NB4 (cell line): ENCODE data around the gene MACROD2.

ENCODE experiments used
- DNase-seq: peaks from one replicate; pipeline ENCODE4 v3.0.0; 2010; ENCODE audit warnings: low read depth
- H3K4me3 ChIP-seq: one replicate; pipeline ENCODE4 v1.5.1; 2011; ENCODE audit warnings: mild to moderate bottlenecking, low read depth, low read length, moderate library complexity
- MYC ChIP-seq: IDR thresholded peaks from 2 replicates; pipeline ENCODE4 v1.6.1; 2011; ENCODE audit warnings: low read depth, low read length
- POLR2A ChIP-seq: IDR thresholded peaks from 2 replicates; pipeline ENCODE4 v1.6.1; 2011; ENCODE audit warnings: mild to moderate bottlenecking; ENCODE audit not compliant: insufficient read length; ENCODE audit errors: extremely low read depth
- TF ChIP-seq, protein P1 (sequence below): IDR thresholded peaks from one replicate; pipeline ENCODE4 v1.5.1; 2012; ENCODE audit warnings: low read depth, low read length
- TF ChIP-seq, protein P2 (sequence below): IDR thresholded peaks from 2 replicates; pipeline ENCODE4 v1.6.1; 2011; ENCODE audit warnings: low read depth, low read length

The MACROD2 gene

DNA sequence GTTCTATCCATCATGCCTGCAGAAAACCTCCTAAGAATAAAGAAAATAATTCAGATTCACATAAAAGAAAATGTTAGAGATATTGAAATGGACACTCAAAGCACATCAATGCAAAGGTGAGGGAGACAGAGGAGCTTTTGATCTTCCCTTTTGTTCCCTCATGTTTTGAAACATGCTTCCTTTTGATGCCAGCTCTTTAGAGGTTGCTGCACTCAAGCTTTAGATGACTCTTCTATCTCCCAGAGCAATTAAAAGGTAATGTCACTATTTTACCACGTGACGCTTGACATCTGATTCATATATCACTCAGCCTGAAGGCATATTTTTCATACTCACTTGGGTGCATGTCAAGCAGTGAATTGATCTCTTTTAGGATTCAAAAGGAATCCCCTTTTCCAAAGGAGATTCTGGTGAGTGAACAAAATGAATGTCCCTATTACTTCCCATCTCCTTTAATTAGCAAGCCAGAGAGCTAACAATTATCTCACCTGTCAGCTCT lies 1551.3 kb downstream of the MACROD2 start:
- no peak overlapping the region for H3K4me3 ChIP-seq
- no peak for DNase-seq
- TF ChIP-seq POLR2A (no peak), MYC (no peak)
- TF ChIP-seq, protein P1, sequence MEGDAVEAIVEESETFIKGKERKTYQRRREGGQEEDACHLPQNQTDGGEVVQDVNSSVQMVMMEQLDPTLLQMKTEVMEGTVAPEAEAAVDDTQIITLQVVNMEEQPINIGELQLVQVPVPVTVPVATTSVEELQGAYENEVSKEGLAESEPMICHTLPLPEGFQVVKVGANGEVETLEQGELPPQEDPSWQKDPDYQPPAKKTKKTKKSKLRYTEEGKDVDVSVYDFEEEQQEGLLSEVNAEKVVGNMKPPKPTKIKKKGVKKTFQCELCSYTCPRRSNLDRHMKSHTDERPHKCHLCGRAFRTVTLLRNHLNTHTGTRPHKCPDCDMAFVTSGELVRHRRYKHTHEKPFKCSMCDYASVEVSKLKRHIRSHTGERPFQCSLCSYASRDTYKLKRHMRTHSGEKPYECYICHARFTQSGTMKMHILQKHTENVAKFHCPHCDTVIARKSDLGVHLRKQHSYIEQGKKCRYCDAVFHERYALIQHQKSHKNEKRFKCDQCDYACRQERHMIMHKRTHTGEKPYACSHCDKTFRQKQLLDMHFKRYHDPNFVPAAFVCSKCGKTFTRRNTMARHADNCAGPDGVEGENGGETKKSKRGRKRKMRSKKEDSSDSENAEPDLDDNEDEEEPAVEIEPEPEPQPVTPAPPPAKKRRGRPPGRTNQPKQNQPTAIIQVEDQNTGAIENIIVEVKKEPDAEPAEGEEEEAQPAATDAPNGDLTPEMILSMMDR = no peak
- TF ChIP-seq, protein P2, sequence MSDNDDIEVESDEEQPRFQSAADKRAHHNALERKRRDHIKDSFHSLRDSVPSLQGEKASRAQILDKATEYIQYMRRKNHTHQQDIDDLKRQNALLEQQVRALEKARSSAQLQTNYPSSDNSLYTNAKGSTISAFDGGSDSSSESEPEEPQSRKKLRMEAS = no peak

DNA sequence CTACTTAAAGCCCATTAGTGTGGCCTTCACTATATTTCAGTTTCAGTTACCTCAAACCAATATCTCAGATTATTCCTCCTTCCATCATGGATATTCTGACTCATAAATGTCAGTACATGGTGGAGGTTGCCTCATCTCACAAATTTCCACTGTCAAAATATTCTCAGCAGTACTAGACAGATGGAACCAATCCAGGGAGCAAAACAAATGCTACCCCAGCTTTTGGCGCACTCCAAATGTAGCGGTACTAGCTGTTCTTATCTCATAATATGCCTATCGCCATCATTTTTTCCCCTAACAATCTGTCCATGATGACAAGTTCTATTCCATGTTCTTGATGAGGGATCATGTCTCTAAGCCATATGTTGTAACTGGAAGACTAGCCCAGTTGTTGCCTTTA lies 1551.8 kb downstream of the MACROD2 start:
- TF ChIP-seq POLR2A (no peak), MYC (no peak)
- TF ChIP-seq, protein P1 = no peak
- TF ChIP-seq, protein P2 = no peak
- DNase-seq = no peak

DNA sequence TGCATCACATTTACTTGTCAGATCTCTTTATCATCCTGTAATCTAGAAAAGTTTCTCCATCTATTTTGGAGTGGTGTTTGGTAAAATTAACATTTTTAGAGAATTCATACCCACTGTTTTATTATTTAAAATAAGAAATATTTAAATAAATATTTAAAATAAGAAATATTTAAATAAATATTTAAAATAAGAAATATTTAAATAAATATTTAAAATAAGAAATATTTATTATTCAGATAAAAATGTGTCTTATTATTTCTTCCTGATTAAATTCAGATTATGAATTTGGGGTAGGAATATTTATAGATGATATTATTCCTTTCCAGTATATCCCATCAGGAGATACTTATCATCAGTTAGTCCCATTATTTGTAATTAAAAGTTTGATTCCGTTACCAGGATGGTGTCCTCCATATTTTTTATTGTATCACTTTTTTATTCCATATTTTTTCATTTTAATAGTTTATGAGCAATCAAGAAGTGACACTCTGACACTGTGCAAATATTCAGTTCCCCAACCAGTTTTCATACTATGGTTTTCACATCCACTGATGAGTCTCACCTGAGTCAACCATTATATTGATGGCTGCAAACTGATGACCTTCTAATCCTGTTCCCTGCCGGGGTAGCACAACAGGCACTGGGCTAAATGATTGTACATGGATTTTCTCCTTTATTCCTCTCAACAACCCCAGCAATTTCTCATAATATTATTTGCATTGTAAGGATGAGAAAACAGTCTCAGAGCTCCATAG lies 1555.0 kb downstream of the MACROD2 start:
- DNase-seq = no peak
- no peak overlapping the region for H3K4me3 ChIP-seq
- TF ChIP-seq, protein P2 = no peak
- TF ChIP-seq MYC = no peak
- TF ChIP-seq, protein P1 = no peak
- no peak for TF ChIP-seq POLR2A

More for the DNA sequence above, 1551.8 kb downstream of the MACROD2 start:
- no peak overlapping the region for H3K4me3 ChIP-seq

DNA sequence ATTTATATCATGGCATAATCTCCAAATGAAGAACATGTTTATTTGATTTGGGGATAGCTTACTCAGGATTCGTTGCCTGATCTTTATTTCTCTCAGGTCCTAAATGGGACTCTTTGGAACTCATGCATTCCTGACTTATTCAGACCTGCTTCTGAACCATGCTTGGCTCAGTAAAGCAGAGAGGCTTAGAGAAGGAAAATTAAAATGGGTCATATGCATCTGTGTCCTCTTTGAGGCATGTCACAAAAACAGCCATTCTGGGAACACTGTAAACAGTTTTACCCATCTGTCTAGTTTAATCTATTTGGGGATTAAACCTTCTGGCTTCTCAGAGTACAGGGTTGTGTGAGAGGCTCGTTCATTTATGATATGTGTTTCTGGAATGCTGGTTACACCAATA lies 1560.6 kb downstream of the MACROD2 start:
- TF ChIP-seq, protein P1 = no peak
- TF ChIP-seq POLR2A (no peak), MYC (no peak)
- TF ChIP-seq, protein P2 = no peak
- DNase-seq = no peak
- H3K4me3 ChIP-seq = no peak overlapping the region

DNA sequence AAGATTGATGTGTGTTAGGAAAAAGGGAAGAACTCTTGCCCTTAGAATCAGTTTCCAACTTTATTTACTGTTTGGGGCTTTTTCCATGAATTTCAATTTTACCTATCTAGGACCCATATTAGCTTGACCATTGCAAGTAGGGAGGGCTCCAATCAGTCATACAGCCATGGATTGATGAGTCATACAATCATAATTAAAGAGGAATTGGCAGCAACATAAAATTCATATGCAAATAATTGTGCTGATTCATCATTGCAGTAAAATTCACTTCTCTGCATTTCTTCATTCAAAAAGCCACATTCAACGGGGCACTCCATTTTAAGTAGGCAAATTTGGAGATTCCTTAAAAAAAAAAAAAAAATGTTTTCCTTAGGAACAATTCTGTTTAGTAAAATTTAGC lies 1561.6 kb downstream of the MACROD2 start:
- no peak overlapping the region for H3K4me3 ChIP-seq
- DNase-seq = no peak
- TF ChIP-seq MYC = no peak
- TF ChIP-seq, protein P2 = no peak
- TF ChIP-seq, protein P1 = no peak
- no peak for TF ChIP-seq POLR2A
